Measurements from ENCODE around the gene IMP4. TPM values are rescaled to one million over a fixed set of nuclear protein-coding genes. Genes with fewer than 3 reads are reported as not detected.
A peak's percentile ranks its signal among the peaks of the same experiment; 100 is the strongest.

Gene IMP4, protein sequence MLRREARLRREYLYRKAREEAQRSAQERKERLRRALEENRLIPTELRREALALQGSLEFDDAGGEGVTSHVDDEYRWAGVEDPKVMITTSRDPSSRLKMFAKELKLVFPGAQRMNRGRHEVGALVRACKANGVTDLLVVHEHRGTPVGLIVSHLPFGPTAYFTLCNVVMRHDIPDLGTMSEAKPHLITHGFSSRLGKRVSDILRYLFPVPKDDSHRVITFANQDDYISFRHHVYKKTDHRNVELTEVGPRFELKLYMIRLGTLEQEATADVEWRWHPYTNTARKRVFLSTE
- 10 to 100 TPM; 71.1 to 75.2 TPM for total RNA-seq

DNA sequence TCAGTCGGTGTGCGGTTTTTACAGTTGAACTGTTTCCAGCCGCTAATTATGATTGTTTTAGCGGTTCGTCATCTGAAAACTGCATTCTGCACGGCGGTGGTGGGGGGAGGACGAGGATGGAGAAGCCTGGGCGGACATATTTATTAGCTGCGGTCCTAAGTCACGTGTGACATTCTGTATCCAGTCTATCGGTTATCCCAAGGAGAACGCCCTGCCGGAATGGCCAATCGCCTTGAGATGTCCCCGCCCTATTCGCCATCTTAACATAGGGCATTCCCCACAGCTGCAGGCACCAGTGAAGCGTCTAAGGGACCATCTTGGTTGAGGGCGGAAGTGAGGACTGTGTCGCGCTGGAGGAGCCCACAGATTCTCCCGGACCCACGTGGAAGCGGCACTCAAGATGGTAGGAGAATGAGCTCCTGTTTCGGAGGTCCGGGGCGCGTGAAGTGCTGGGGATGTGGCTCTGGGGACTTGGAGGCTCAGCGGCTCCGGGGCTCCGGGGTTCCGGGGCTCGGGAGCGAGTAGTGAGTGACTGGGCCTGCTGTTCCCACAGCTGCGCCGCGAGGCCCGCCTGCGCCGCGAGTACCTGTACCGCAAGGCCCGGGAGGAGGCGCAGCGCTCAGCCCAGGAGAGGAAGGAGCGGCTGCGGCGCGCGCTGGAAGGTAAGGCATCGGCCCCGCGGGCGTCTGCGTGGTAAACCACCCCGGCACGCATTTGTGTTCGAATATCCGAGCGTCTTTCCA lies at the start of gene IMP4:
Gene IMP4 (plus strand): TSS at position 365 of the 743 bp plus-strand sequence. CDS start 36 bp downstream, at position 401.
- no peaks in the 10 kb centered on the region for H3K9me3 Mint-ChIP-seq
- peaks cover 55% of the 10 kb centered on the region for H3K36me3 Mint-ChIP-seq (ENCODE audit: low read depth)
- peak within 1 kb of the TSS; percentile 100 for H3K27ac Mint-ChIP-seq
- no peaks in the 10 kb centered on the region for H3K27me3 Mint-ChIP-seq
- ChIA-PET CTCF (interaction anchor here (0.8 to 4.5 kb wide), 11 partner anchors 10 to 161 kb away, joined by 3 to 32 read pairs (median 4); partner anchors contain the start of genes MZT2B and SMPD4), POLR2A (interaction anchor here (0.9 to 1.9 kb wide), 2 partner anchors 10 to 31 kb away, joined by 5 to 10 read pairs; no protein-coding TSS in a partner anchor)
- peak within 1 kb of the TSS; percentile 100 for H3K4me3 Mint-ChIP-seq
- DNase-seq = peak; percentile 99
- H3K4me1 Mint-ChIP-seq = peaks cover 41% of the 10 kb centered on the region

DNA sequence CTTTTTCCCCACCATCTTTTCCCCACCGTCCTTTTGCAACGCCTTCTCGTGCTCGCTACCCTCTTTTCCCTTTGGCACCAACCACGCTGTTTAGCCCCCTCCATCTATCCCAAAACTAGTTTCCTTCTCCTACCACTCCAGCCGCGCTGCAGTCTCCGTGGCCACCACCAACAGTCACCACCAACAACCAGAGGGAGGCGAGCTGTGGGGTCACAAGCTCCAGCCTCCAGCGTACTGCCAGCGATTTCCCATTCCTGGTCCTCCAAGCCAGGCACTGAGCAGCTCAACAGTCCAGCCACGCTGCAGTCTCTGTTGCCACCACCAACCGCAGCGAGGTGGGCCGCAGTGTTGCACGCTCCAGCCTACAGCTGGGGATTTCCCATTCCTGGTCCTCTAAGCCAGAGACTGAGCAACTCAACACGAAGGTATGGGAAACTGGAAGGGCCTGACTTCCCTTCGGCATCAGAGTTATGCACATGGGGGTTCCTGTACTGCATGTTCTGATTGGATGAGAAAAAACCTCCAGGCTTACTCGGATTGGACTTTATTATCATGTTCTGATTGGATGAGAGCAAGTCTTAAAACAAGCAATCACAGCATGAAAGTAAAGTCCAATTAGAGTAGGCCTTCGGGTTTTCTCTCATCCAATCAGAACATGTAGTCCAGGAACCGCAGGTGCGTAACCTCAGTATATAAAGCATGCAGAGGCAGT lies 42.3 kb upstream of the IMP4 start:
- POLR2A ChIA-PET = no interaction called here
- Mint-ChIP-seq H3K36me3 (ENCODE audit: low read depth) (no peaks in the 10 kb centered on the region), H3K4me3 (no peak overlapping the region), H3K27ac (no peak overlapping the region), H3K27me3 (peaks cover 22% of the 10 kb centered on the region), H3K9me3 (no peaks in the 10 kb centered on the region), H3K4me1 (no peaks in the 10 kb centered on the region)
- DNase-seq = no peak
- CTCF ChIA-PET = no interaction called here

DNA sequence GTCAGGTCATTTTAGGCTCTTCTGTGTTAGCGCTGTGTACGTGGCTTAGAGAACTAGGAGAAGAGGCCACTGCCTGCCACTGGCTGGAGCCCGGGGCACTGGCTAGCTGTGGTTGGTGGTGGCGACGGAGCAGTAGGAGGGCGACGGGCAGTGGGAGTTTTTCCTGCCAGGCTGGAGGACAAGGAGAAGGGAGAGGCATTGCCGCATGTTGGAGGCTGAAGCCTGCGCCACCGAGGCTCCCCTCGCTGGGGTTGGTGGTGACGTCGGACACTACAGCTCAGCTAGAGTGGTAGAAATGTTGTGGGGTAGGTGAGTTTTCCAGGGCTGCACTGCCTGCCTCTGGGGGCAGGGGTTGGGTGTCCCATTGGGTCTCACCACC lies 41.7 kb upstream of the IMP4 start:
- POLR2A ChIA-PET = no interaction called here
- H3K4me1 Mint-ChIP-seq = no peaks in the 10 kb centered on the region
- DNase-seq = no peak
- no peak overlapping the region for H3K4me3 Mint-ChIP-seq
- no peaks in the 10 kb centered on the region for H3K36me3 Mint-ChIP-seq (ENCODE audit: low read depth)
- H3K27me3 Mint-ChIP-seq = peaks cover 22% of the 10 kb centered on the region
- H3K27ac Mint-ChIP-seq = no peak overlapping the region
- no peaks in the 10 kb centered on the region for H3K9me3 Mint-ChIP-seq
- CTCF ChIA-PET = no interaction called here

DNA sequence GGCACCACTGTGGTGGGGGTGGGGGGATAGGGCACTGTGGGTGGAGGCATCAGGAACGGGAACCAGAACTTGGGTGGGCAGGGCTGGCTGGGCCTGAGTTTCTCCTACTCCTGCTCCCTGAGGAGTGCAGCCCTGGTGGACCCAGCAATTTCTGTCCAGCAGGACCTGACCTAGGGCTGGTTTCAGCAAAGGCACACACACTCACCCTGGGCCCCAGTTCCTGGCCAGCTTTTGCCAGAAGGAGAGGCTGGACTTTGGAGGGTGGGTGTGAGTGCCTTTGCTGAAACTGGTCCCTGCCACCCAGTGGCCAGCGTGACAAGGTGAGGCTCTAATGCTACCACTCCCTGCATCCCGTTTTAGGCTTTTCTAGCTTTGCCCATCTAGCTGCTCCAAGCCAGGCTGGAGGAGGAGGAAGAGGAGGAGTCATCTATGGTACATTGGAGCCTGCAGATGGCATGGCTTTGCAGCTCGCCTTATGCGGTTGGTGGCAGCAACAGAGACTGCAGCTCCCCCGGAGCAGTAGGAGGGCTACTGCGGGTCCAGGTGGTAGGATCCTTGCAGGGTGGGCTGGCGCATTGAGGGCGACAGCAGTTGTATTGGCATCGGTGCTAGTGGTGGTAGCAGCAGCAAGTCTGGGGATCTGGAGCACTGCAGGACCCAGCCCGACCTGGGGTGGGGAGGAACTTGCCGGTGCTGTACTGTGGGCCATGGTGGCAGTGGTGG lies 40.4 kb upstream of the IMP4 start:
- Mint-ChIP-seq H3K36me3 (ENCODE audit: low read depth) (no peaks in the 10 kb centered on the region), H3K4me3 (no peak overlapping the region), H3K27me3 (peaks cover 23% of the 10 kb centered on the region), H3K27ac (no peak overlapping the region), H3K4me1 (no peaks in the 10 kb centered on the region), H3K9me3 (no peaks in the 10 kb centered on the region)
- no peak for DNase-seq
- CTCF ChIA-PET = no interaction called here
- POLR2A ChIA-PET = no interaction called here

DNA sequence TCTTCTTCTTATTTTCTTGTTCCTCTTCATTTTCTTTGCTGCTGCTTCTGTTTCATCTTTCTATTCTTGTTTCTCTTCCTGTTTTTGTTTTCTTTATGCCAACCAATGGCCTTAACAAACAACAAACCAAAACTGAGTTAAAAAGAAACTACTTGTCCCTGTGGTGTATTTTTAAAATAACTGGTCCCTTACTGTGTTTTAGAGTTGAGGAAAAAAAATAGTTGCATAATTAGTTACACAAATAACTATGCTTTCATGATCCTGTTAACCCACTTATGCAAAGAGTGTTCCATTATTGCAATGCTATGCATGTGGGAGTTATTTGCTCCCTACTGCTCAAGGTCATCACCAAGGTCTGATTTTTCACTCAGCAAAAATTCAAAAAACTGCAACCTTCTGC lies 39.5 kb upstream of the IMP4 start:
- CTCF ChIA-PET = no interaction called here
- Mint-ChIP-seq H3K4me3 (no peak overlapping the region), H3K9me3 (no peaks in the 10 kb centered on the region), H3K36me3 (ENCODE audit: low read depth) (no peaks in the 10 kb centered on the region), H3K4me1 (no peaks in the 10 kb centered on the region), H3K27ac (no peak overlapping the region), H3K27me3 (peaks cover 18% of the 10 kb centered on the region)
- POLR2A ChIA-PET = no interaction called here
- no peak for DNase-seq

DNA sequence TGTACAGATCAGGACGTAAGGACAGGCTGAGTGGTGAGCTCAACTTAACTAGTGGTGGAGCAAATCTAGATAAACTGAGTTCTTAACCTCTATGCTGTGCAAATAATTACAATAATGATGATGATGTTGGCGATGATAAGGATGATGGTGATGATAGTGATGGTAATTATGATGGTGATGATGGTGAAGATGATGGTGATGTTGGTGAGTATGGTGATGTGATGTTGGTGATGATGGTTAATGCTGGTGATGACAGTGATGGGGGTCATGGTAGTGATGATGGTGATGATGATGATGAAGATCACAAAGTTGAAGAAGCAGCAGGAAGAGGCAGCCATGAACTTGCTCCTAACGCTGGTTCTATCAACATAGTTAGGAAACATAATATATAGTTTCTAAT lies 38.0 kb upstream of the IMP4 start:
- peaks cover 13% of the 10 kb centered on the region for H3K27me3 Mint-ChIP-seq
- CTCF ChIA-PET = no interaction called here
- H3K9me3 Mint-ChIP-seq = no peaks in the 10 kb centered on the region
- H3K4me1 Mint-ChIP-seq = no peaks in the 10 kb centered on the region
- POLR2A ChIA-PET = no interaction called here
- no peak overlapping the region for H3K4me3 Mint-ChIP-seq
- no peaks in the 10 kb centered on the region for H3K36me3 Mint-ChIP-seq (ENCODE audit: low read depth)
- DNase-seq = no peak
- H3K27ac Mint-ChIP-seq = no peak overlapping the region

DNA sequence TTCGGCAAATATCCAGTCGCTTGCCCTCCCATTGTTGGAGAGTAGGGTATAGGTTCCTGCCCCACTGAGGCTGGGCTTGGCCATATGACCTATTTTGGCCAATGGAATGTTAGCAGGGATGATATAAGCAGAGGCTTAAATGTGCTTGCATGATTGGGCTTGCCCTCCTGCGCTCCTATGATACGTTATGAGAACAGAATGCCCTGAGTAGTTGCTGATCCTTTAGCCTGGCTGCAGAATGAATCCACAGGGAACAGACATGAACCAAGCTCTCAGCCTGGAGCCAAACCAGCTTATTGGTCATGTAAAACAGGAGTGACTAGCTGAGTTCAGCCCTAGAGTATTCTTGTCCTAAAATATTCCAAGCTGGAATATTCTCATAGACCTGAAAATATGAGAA lies 34.8 kb upstream of the IMP4 start:
- Mint-ChIP-seq H3K27ac (no peak overlapping the region), H3K4me1 (no peaks in the 10 kb centered on the region), H3K36me3 (ENCODE audit: low read depth) (no peaks in the 10 kb centered on the region), H3K27me3 (peaks cover 9% of the 10 kb centered on the region), H3K4me3 (no peak overlapping the region), H3K9me3 (no peaks in the 10 kb centered on the region)
- ChIA-PET POLR2A (no interaction called here), CTCF (no interaction called here)
- no peak for DNase-seq

DNA sequence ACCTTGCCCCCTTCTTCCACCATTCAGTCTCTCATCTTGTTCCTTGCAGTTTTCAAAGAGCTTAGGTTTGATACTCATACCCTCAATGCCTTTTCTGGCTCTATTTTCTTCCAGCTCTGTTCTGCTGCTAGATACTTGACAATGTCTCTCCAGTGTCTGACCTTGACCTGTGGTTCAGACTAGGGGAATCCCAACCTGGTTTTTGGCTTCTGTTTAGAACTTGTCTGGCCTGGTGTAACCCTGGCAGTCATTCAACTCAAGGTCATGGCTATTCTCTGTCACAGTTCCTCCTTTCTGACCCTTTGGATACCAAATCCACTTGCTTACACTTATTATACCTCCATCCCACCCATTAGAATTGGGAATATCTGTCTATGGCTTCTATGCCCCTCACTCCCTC lies 31.8 kb upstream of the IMP4 start:
- no peaks in the 10 kb centered on the region for H3K36me3 Mint-ChIP-seq (ENCODE audit: low read depth)
- peaks cover 6% of the 10 kb centered on the region for H3K27me3 Mint-ChIP-seq
- H3K4me3 Mint-ChIP-seq = no peak overlapping the region
- ChIA-PET CTCF (no interaction called here), POLR2A (no interaction called here)
- no peak for DNase-seq
- no peak overlapping the region for H3K27ac Mint-ChIP-seq
- H3K9me3 Mint-ChIP-seq = no peaks in the 10 kb centered on the region
- no peaks in the 10 kb centered on the region for H3K4me1 Mint-ChIP-seq

DNA sequence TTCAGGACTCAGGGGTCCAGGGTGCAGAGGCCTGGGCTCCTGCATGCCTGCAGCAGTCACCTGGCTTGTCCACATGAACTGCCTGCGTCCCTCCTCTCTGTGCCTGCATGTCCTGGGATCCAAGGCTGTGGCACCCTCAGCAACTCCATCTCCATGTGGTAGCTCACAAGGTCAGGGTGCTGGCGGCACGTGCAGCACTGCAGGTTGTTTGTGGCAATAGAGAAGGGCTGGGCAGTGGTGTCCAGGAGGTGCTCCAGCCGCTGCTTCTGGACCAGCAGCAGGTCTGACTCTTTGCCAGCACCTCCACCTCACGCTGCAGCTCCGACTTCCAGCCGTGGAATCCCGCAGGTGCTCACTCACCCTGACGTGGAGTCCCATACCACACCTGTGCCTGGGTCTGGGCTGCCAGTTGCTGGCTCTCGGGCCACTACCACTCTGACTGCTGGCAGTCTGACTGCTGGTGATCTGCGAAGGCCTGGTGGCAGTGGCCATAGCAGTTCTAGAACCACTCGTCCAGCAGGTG lies 28.8 kb upstream of the IMP4 start:
- CTCF ChIA-PET = no interaction called here
- Mint-ChIP-seq H3K27me3 (no peaks in the 10 kb centered on the region), H3K9me3 (no peaks in the 10 kb centered on the region), H3K36me3 (ENCODE audit: low read depth) (no peaks in the 10 kb centered on the region), H3K4me3 (no peak overlapping the region), H3K4me1 (no peaks in the 10 kb centered on the region), H3K27ac (no peak overlapping the region)
- no peak for DNase-seq
- POLR2A ChIA-PET = no interaction called here

DNA sequence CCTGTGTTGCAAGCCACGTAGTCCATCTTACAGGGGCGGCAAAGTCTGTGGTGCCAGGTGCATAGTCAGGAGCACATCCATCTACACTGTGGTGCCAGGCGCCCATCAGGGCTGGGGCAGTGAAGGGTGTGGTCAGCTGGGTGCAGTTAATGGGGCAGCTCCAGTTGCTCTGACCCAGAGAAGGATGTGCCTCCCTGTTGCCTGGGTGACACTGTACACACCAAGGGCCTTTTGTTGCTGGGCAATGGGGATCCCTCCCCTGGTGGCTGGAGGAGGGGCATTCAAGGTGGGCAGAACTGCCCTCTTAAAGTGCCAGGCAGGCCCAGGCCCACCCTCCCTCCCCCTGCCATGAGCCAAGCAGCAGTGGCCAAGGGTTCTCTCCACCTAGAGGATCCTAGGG lies 28.3 kb upstream of the IMP4 start:
- Mint-ChIP-seq H3K4me3 (no peak overlapping the region), H3K36me3 (ENCODE audit: low read depth) (no peaks in the 10 kb centered on the region), H3K27ac (no peak overlapping the region), H3K4me1 (no peaks in the 10 kb centered on the region), H3K9me3 (no peaks in the 10 kb centered on the region), H3K27me3 (no peaks in the 10 kb centered on the region)
- ChIA-PET POLR2A (no interaction called here), CTCF (no interaction called here)
- DNase-seq = no peak

DNA sequence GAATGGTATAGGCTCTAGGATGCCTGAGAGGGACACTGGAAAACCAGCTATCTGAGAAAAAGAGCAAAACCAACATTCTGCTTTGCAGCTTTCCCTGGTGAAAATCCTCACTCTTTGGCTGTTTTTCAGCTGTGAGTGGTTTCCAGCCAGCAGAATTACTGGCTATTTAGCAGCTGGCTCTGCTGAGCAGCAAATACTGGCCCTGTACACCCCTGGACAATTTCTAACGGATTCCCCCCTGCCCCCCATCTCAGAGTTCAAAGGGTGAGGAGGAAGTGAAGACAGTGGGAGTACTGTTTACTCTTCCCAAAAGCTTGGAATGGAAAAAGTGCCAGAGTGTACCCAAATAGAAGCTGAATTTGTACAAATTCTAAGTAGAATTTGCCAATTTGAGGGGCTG lies 26.1 kb upstream of the IMP4 start:
- Mint-ChIP-seq H3K27ac (no peak overlapping the region), H3K27me3 (peaks cover 7% of the 10 kb centered on the region), H3K4me3 (no peak overlapping the region), H3K9me3 (no peaks in the 10 kb centered on the region), H3K36me3 (ENCODE audit: low read depth) (no peaks in the 10 kb centered on the region), H3K4me1 (no peaks in the 10 kb centered on the region)
- DNase-seq = no peak
- ChIA-PET POLR2A (no interaction called here), CTCF (interaction anchor here (0.6 to 1.7 kb wide), 2 partner anchors 12 to 46 kb away, joined by 3 to 4 read pairs; no protein-coding TSS in a partner anchor)

DNA sequence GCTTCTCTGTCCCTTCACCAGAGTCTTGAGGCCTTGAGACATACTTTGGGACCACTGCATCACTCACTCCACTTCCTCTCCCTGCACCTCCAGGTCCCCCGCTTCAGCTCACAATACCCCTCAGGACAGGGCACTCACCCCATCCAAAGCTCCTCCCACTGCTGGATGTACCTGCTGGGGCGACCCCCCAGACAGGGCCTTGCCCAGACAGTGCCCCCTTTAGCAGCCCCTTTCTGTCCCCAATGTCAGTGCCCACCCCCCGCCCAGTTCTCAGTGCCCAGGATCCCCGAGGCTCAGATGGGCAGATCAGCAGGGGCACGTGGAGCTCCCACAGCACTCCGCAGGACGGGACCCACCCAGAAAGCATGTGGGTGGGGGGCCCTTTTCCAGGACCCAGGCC lies 23.8 kb upstream of the IMP4 start:
- Mint-ChIP-seq H3K4me3 (no peak overlapping the region), H3K27me3 (peaks cover 19% of the 10 kb centered on the region), H3K9me3 (no peaks in the 10 kb centered on the region), H3K27ac (no peak overlapping the region), H3K4me1 (no peaks in the 10 kb centered on the region), H3K36me3 (ENCODE audit: low read depth) (no peaks in the 10 kb centered on the region)
- no peak for DNase-seq
- POLR2A ChIA-PET = no interaction called here
- CTCF ChIA-PET = no interaction called here

DNA sequence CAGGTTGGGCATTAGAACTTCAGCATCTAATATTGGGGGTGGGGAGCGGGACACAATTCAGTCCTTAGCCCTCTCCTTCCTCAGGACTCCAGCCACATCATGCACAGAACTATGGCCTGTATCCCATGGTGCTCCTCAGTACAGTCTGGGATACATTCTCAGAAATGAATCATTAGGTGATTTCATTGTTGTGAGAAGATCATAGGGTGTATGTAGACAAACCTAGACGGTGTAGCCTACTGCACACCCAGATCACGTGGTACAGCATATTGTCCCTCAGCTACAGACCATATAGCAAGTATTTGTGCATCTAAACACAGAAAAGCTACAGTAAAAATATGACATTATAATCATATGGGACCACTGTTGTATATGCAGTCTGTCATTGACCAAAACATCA lies 23.2 kb upstream of the IMP4 start:
- ChIA-PET POLR2A (no interaction called here), CTCF (no interaction called here)
- no peak overlapping the region for H3K4me3 Mint-ChIP-seq
- H3K36me3 Mint-ChIP-seq (ENCODE audit: low read depth) = no peaks in the 10 kb centered on the region
- H3K9me3 Mint-ChIP-seq = no peaks in the 10 kb centered on the region
- no peaks in the 10 kb centered on the region for H3K4me1 Mint-ChIP-seq
- no peak for DNase-seq
- peaks cover 26% of the 10 kb centered on the region for H3K27me3 Mint-ChIP-seq
- H3K27ac Mint-ChIP-seq = no peak overlapping the region

All from activated CD4-positive, alpha-beta T cell treated with anti-CD3 and anti-CD28 coated beads, Interleukin-2, amount 10 ng/mL, durations not matched to agents 7 days and 5 days (primary cell).